KMS-11 (cell line): ENCODE measurements around the gene PTPRN2.

ENCODE experiments used
- H2AFZ ChIP-seq: fragments of 200-600 bp; sonication (generic); 2 replicates; pipeline ENCODE4 v1.6.1; 2016; ENCODE audit warnings: antibody characterized with exemption, mixed run types, low read depth
- H3K27ac ChIP-seq: fragments of 200-600 bp; sonication (generic); 2 replicates; pipeline ENCODE4 v1.6.1; 2016; ENCODE audit warnings: mild to moderate bottlenecking, mixed run types
- H3K27me3 ChIP-seq: fragments of 200-600 bp; sonication (generic); 2 replicates; pipeline ENCODE4 v1.6.1; 2017; ENCODE audit warnings: mild to moderate bottlenecking, low read depth, mixed run types, moderate library complexity; ENCODE audit not compliant: insufficient read depth
- H3K36me3 ChIP-seq: fragments of 200-600 bp; sonication (generic); 2 replicates; pipeline ENCODE4 v1.6.1; 2017; ENCODE audit warnings: mild to moderate bottlenecking, mixed run types; ENCODE audit not compliant: insufficient read depth
- H3K4me1 ChIP-seq: fragments of 200-600 bp; sonication (generic); 2 replicates; pipeline ENCODE4 v1.6.1; 2016; ENCODE audit warnings: mild to moderate bottlenecking, low read depth, mixed run types; ENCODE audit not compliant: poor library complexity, severe bottlenecking
- H3K4me2 ChIP-seq: fragments of 200-600 bp; sonication (generic); 2 replicates; pipeline ENCODE4 v1.7.0; 2016; ENCODE audit warnings: mild to moderate bottlenecking, mixed run types
- H3K4me3 ChIP-seq: fragments of 200-600 bp; sonication (generic); IDR thresholded peaks from 2 replicates; pipeline ENCODE4 v1.6.1; 2017; ENCODE audit warnings: low read depth, low read length, mixed read lengths; ENCODE audit not compliant: insufficient read depth
- H3K79me2 ChIP-seq: fragments of 200-600 bp; sonication (generic); 2 replicates; pipeline ENCODE4 v1.6.1; 2016; ENCODE audit warnings: low read depth, mixed run types; ENCODE audit not compliant: insufficient read depth
- H3K9ac ChIP-seq: fragments of 200-600 bp; sonication (generic); 2 replicates; pipeline ENCODE4 v1.6.1; 2016; ENCODE audit warnings: mild to moderate bottlenecking, mixed run types
- H4K20me1 ChIP-seq: fragments of 200-600 bp; sonication (generic); 2 replicates; pipeline ENCODE4 v1.6.1; 2016; ENCODE audit warnings: mild to moderate bottlenecking, mixed run types; ENCODE audit not compliant: insufficient read depth
- CTCF ChIP-seq: fragments of 200-600 bp; sonication (generic); conservative IDR thresholded peaks from 2 replicates; pipeline ENCODE4 v1.6.1; 2017; ENCODE audit warnings: low read depth, mild to moderate bottlenecking, antibody characterized with exemption, low read length, moderate library complexity, mixed read lengths

Gene PTPRN2

GRCh38 chr7:158292948-158293347 lies 294.7 kb downstream of the PTPRN2 start:
- H3K4me2 ChIP-seq: no peak overlapping the region
- H3K36me3 ChIP-seq: no peaks in the 10 kb centered on the region
- H3K27me3 ChIP-seq: peaks cover 2% of the 10 kb centered on the region; the same call in 1 of the 2 replicates

GRCh38 chr7:158291998-158292397 lies 295.6 kb downstream of the PTPRN2 start:
- no peaks in the 10 kb centered on the region for H4K20me1 ChIP-seq
- no peaks in the 10 kb centered on the region; the same call in 1 of the 2 replicates for H3K27me3 ChIP-seq
- TF ChIP-seq CTCF: no peak
- no peak overlapping the region for H3K27ac ChIP-seq
- H3K4me2 ChIP-seq: no peak overlapping the region
- no peak overlapping the region for H3K9ac ChIP-seq
- H3K36me3 ChIP-seq: no peaks in the 10 kb centered on the region
- H3K79me2 ChIP-seq: no peaks in the 10 kb centered on the region
- H2AFZ ChIP-seq: no peak overlapping the region
- H3K4me3 ChIP-seq: no peak overlapping the region
- no peaks in the 10 kb centered on the region for H3K4me1 ChIP-seq

More at GRCh38 chr7:158292948-158293347, 294.7 kb downstream of the PTPRN2 start:
- no peak overlapping the region for H2AFZ ChIP-seq
- no peaks in the 10 kb centered on the region for H3K4me1 ChIP-seq
- H3K9ac ChIP-seq: no peak overlapping the region
- H4K20me1 ChIP-seq: no peaks in the 10 kb centered on the region
- no peaks in the 10 kb centered on the region for H3K79me2 ChIP-seq
- no peak overlapping the region for H3K4me3 ChIP-seq
- TF ChIP-seq CTCF: no peak
- H3K27ac ChIP-seq: no peak overlapping the region

- no peaks in the 10 kb centered on the region; the same call in 1 of the 2 replicates for H3K27me3 ChIP-seq
- H3K27ac ChIP-seq: no peak overlapping the region
- H3K4me2 ChIP-seq: no peak overlapping the region
- H3K79me2 ChIP-seq: no peaks in the 10 kb centered on the region
- no peak overlapping the region for H3K9ac ChIP-seq
- H3K4me1 ChIP-seq: no peaks in the 10 kb centered on the region
- no peak for TF ChIP-seq CTCF
- no peak overlapping the region for H3K4me3 ChIP-seq
- H4K20me1 ChIP-seq: no peaks in the 10 kb centered on the region
- no peak overlapping the region for H2AFZ ChIP-seq
- no peaks in the 10 kb centered on the region for H3K36me3 ChIP-seq
Observed at GRCh38 chr7:158289761-158290523, 297.7 kb downstream of the PTPRN2 start.

GRCh38 chr7:158289231-158289630 lies 298.4 kb downstream of the PTPRN2 start:
- Histone ChIP-seq H3K4me2 (no peak overlapping the region), H3K9ac (no peak overlapping the region)
- no peak for TF ChIP-seq CTCF

More at GRCh38 chr7:158289231-158289630, 298.4 kb downstream of the PTPRN2 start:
- Histone ChIP-seq H3K27me3 (no peaks in the 10 kb centered on the region; the same call in 1 of the 2 replicates), H2AFZ (no peak overlapping the region), H3K36me3 (no peaks in the 10 kb centered on the region), H4K20me1 (no peaks in the 10 kb centered on the region), H3K79me2 (no peaks in the 10 kb centered on the region), H3K27ac (no peak overlapping the region), H3K4me3 (no peak overlapping the region), H3K4me1 (no peaks in the 10 kb centered on the region)
